ENCODE results near the gene RBMS3. TPM values are rescaled to one million over a fixed set of nuclear protein-coding genes. Genes with fewer than 3 reads are reported as not detected.

Gene RBMS3
- total RNA-seq = 36.2 TPM

GRCh38 chr3:29280404-29281093 lies at the start of gene RBMS3:
RBMS3 (plus strand) TSS chr3:29281071.

Small RNA genes within 50 kb of the gene (small RNA-seq; reads per million reads assigned to genes)
- not detected for gene MTND4LP9
